ENCODE data around the gene BEGAIN. TPM values are rescaled to one million over a fixed set of nuclear protein-coding genes. Genes with fewer than 3 reads are reported as not detected.

BEGAIN gene
- total and polyA plus RNA-seq, 9 donors = 0.35 to 11.0 (median 4.6) TPM

DNA sequence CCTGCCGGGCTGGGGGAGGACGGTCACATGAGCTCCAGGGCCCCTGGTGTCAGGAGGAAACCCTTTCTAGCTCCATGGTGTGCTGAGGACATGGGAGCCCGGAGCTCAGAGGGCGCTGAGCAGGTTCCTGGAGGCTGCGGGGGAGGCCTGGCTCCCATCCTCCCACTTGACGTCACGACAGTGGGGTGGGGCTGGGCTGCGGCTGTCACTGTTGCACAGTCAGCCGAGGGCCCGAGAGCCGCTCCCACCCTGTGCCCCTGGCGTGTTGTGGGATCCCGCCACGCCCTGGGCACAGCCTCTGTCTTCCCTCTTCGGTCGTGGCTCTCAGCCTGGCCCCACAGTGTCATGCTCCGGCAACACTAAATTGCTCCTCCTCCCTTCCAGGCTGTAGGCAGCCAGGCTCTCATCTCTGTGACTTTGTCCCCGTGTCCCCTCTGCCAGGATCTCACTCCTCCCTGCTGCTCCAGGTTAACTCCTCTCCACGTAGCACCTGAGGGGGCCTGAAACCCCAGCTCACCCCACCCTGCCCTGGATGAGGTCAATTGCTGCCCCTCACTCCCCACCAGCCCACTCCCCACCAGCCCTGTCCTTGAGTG, 33.0 kb downstream of the BEGAIN start:
- intact Hi-C loops (cut with DNase I) = no loop called here
- Histone ChIP-seq H3K27me3 (no peaks in the 10 kb centered on the region), H3K27ac (no peak overlapping the region), H3K9me3 (no peaks in the 10 kb centered on the region), H3K36me3 (no peaks in the 10 kb centered on the region), H3K4me3 (no peak overlapping the region), H3K4me1 (ENCODE audit: insufficient read depth) (no peaks in the 10 kb centered on the region)
- TF ChIP-seq POLR2A (IDR thresholded peaks at IDR 0.05) (no peak), EP300 (IDR thresholded peaks at IDR 0.05) (no peak)
- TF ChIP-seq, protein P1, sequence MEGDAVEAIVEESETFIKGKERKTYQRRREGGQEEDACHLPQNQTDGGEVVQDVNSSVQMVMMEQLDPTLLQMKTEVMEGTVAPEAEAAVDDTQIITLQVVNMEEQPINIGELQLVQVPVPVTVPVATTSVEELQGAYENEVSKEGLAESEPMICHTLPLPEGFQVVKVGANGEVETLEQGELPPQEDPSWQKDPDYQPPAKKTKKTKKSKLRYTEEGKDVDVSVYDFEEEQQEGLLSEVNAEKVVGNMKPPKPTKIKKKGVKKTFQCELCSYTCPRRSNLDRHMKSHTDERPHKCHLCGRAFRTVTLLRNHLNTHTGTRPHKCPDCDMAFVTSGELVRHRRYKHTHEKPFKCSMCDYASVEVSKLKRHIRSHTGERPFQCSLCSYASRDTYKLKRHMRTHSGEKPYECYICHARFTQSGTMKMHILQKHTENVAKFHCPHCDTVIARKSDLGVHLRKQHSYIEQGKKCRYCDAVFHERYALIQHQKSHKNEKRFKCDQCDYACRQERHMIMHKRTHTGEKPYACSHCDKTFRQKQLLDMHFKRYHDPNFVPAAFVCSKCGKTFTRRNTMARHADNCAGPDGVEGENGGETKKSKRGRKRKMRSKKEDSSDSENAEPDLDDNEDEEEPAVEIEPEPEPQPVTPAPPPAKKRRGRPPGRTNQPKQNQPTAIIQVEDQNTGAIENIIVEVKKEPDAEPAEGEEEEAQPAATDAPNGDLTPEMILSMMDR (IDR thresholded peaks at IDR 0.05) = no peak
- 46 to 52% (median 49%) methylated on average over 19 of the region's 19 CpGs for WGBS, 3 donors
- DNase-seq = peak; percentile 60 to 76 (median 66)

DNA sequence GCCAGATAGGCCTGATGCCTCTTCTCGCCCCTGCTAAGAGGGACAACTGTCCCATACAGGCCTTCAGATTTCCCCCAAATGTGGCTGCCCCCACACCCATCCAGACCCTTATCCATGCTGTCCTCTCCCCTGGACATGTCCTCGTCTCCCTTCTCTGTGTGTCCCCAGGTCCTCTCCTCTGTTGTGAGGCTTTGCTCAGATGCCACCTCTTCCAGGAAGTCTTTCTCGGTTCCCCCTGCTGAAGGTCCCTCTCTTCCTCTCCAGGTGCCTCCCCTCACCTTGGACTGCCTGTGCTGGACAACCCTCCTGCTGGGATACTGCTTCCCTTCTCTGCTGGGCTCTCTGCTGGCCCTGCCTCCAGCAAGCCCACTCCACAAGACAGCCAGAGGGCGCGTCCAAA, 33.7 kb downstream of the BEGAIN start:
- intact Hi-C loops (cut with DNase I) = no loop called here
- Histone ChIP-seq H3K27me3 (no peaks in the 10 kb centered on the region), H3K27ac (no peak overlapping the region), H3K36me3 (no peaks in the 10 kb centered on the region), H3K4me3 (no peak overlapping the region), H3K4me1 (ENCODE audit: insufficient read depth) (no peaks in the 10 kb centered on the region), H3K9me3 (no peaks in the 10 kb centered on the region)
- DNase-seq = no peak
- WGBS, 3 donors = 89 to 98% (median 93%) methylated on average over 5 of the region's 5 CpGs
- TF ChIP-seq POLR2A (IDR thresholded peaks at IDR 0.05) = no peak
- no peak for TF ChIP-seq EP300 (IDR thresholded peaks at IDR 0.05)

DNA sequence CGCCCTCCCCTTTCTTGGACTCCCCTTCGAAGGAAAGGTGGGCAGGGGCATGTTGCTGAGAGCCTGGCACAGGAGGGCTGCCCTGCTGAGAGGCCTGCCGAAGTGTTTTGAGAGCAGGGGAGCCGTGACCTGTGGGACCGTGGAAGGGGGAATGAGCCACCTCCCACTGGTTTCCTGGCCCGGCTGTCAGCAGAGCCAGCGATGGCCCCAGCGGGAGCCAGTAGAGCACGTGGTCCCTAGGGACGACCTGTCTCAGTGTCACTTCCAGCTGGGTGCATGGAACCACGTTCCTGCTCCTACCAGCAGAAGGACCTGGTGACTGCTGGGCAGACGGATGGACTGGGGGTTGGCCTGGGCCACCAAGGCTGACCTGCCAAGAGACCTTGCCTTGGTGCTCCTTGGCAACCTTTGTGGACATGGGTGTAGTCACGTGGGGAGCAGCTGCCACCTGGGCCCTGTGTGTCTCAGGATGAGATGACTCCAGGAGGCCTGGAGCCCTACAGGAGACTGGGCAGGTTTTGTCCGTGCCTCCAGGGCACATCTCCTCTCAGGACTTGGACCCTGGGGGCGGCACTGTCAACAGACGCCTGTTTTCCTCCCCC, 34.6 kb downstream of the BEGAIN start:
- H3K27me3 ChIP-seq = no peaks in the 10 kb centered on the region
- no peaks in the 10 kb centered on the region for H3K36me3 ChIP-seq
- H3K9me3 ChIP-seq = no peaks in the 10 kb centered on the region
- H3K27ac ChIP-seq = no peak overlapping the region
- DNase-seq = no peak
- intact Hi-C loops (cut with DNase I) = no loop called here
- H3K4me3 ChIP-seq = no peak overlapping the region
- no peak for TF ChIP-seq POLR2A (IDR thresholded peaks at IDR 0.05)
- TF ChIP-seq, protein P1 (IDR thresholded peaks at IDR 0.05) = no peak
- no peak for TF ChIP-seq EP300 (IDR thresholded peaks at IDR 0.05)
- WGBS, 3 donors = 81 to 89% (median 87%) methylated on average over 10 to 16 of the region's 16 CpGs
- peaks cover 1% of the 10 kb centered on the region for H3K4me1 ChIP-seq (ENCODE audit: insufficient read depth)

DNA sequence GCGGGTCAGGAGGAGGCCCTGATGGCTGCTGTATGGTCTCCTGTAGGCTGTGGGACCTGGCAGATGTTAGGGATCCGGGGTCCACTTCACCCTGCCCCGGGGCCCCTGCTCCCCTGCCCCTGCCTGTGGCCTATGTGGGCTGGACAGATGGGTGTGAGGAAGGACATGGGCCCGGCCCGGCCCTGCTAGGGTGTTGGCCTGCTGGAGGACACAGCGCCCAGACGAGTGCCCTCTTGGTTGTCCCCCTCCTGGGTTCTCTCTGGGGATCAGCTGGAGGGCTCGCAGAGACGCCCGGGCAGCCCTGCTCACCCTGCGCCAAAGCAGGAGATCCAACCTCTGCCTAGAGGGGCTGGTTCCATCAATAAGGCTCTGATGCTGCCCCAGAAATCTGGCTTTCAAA, 36.2 kb downstream of the BEGAIN start:
- TF ChIP-seq, protein P1 (IDR thresholded peaks at IDR 0.05) = no peak
- no peak for TF ChIP-seq EP300 (IDR thresholded peaks at IDR 0.05)
- TF ChIP-seq POLR2A (IDR thresholded peaks at IDR 0.05) = no peak
- no peak for DNase-seq
- WGBS, 3 donors = 92 to 94% (median 93%) methylated on average over 11 of the region's 11 CpGs

More for the DNA sequence above, 36.2 kb downstream of the BEGAIN start:
- Histone ChIP-seq H3K4me1 (ENCODE audit: insufficient read depth) (peaks cover 1% of the 10 kb centered on the region), H3K9me3 (no peaks in the 10 kb centered on the region), H3K36me3 (no peaks in the 10 kb centered on the region), H3K27me3 (no peaks in the 10 kb centered on the region), H3K4me3 (no peak overlapping the region), H3K27ac (no peak overlapping the region)
- intact Hi-C loops (cut with DNase I) = no loop called here

Data from ovary (tissue), 9 donors.